Putamen (tissue), 1 donor: ENCODE measurements around the gene RGS9.
"Not testable (repeated sequence)": the region's sequence is repeated elsewhere in the genome, so short reads cannot be mapped to it uniquely, and the experiment has no call there.

Source experiments
- DNase-seq: peaks from one replicate; pipeline ENCODE4 v3.0.0-alpha.2; 2016; ENCODE audit warnings: low spot score

RGS9 gene

DNA sequence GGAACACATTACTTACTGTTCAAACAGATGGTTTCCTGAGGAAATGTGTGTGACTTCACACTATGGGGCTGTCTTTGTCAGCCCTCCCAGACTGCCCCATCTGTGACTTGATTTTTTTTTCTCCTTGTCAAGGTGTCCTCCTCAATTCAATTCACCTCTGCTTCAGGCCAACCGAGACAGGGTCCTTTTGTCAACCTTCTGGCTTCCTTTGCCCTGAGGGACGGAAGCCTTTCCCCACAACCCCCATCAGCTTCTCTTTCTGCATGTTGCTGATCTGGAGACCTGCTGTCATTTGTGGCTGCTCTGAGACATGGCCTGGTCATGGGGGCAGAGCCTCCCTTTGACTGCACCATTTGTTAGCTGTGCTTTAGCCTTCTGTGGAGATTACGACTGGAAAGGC, 21.3 kb upstream of the RGS9 start:
- DNase-seq: no peak

- not testable (repeated sequence) for DNase-seq
Observed at GRCh38 chr17:65116515-65116914, 20.7 kb upstream of the RGS9 start.

DNA sequence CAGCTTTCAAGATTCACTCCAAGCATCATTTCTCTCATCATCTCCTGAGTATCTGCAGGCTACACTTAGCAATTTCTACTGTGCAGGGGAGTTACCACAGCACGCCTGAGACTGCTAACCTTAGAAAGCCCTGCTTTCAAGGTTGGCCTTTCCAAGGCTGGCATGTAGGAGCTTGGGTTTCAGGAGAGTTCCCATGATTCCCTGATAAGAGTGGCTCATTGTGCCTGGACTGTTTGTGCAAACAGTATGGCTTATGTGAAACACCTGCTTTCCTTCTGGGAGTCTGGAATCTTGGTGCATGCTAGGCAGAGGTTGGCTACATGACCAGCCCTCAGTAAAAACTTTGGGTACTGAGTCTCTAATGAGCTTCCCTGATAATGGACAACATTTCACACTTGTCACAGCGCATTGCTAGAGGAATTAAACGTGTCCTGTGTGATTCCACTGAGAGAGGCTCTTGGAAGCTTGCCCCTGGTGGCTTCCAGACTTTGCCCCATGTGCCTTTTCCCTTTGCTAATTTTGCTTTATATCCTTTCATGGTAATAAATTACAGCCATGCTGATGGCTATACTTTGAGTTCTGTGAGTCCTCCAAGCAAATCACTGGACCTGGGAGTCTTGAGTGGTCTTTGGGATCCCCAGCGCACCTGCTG, 19.7 kb upstream of the RGS9 start:
- no peak for DNase-seq

GRCh38 chr17:65121368-65121767, 15.8 kb upstream of the RGS9 start:
- no peak for DNase-seq

- no peak for DNase-seq
Observed at GRCh38 chr17:65121916-65122806, 15.0 kb upstream of the RGS9 start.

DNA sequence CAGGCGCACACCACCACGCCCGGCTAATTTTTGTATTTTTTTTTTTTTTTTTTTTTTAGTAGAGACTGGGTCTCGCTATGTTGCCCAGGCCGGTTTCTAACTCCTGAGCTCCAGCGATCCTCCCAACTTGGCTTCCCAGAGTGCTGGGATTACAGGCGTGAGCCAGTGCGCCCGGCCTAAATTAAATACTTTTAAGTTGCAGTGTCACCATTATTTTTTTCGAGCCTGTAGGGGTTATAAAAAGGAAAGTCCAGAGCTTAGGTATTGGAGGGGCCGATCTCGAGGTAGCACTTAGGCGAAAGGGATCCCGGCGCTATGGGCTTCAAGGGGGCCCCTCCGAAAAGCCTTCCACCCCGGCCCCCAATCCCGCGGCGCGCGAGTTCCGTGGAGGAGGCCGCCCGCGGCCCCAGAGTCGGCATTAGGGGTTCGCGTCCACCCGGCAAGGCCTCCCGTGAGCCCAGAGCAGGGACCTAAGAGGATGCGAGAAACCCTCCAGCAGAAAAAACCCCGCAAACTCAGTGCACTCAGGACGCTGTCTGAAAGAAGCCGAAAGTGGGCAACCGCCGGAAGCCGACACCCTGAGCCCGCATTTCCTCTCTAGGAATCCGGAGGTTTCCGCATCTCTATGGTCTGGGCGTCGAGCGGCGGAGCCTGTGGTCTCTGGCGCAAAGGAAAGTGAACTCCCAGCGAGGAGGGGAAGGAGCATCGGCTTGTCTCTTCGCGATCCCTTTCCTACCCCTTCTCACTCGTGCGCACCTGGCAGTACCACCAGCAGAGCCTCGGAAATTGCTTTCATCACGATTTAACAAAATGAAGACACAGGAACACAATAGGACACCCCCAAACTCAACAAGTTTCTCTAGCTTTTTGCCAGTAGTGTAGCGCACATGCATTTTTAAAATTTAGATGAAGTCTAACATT, 14.1 kb upstream of the RGS9 start:
- peak; percentile 84 for DNase-seq

- DNase-seq: no peak
Observed at GRCh38 chr17:65123757-65124675, 13.2 kb upstream of the RGS9 start.

DNA sequence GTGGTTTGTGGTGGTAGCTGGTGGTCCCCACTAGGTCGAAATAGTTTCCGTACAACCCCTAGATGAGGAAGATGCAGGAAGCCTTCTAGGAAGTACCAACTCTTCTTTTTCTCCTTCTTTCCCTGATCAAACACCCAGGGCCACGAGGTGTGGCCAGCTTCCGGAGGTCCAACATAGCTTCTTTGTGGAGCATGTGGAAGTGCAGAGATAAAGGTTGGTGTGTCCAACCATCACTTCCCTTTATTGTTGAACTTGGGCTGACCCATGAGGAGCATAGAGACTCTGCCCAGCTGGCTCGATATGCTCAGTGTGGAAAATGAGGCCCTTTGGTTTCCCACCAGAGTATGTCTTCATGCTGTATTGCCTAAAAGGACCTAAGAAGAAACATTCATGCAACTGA, 6.3 kb upstream of the RGS9 start:
- no peak for DNase-seq

DNA sequence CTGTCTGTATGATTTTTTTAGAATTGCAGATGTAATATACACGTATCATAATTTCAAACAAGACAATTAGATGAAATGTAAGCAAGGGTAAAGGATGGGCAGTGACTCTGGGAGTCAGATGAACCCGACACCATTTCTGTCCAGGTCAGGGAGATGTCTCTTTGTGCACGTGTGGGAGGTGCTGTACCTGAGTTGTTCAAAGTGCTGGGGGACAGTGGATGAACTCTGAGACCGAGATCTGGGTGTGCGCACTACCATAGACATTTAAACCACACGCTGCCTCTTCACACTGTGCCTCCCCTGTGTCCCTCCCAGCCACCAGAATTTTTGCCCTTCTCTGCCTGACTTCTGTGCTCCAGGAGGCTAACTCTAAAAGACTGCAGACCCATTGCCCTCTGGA, 5.9 kb upstream of the RGS9 start:
- DNase-seq: no peak

- no peak for DNase-seq
Observed at GRCh38 chr17:65131946-65132345, 5.2 kb upstream of the RGS9 start.

- no peak for DNase-seq
Observed at GRCh38 chr17:65134035-65134434, 3.1 kb upstream of the RGS9 start.

GRCh38 chr17:65139101-65139764, 2.1 kb downstream of the RGS9 start:
- DNase-seq: no peak

- DNase-seq: no peak
Observed at GRCh38 chr17:65142247-65142646, 5.1 kb downstream of the RGS9 start.

DNA sequence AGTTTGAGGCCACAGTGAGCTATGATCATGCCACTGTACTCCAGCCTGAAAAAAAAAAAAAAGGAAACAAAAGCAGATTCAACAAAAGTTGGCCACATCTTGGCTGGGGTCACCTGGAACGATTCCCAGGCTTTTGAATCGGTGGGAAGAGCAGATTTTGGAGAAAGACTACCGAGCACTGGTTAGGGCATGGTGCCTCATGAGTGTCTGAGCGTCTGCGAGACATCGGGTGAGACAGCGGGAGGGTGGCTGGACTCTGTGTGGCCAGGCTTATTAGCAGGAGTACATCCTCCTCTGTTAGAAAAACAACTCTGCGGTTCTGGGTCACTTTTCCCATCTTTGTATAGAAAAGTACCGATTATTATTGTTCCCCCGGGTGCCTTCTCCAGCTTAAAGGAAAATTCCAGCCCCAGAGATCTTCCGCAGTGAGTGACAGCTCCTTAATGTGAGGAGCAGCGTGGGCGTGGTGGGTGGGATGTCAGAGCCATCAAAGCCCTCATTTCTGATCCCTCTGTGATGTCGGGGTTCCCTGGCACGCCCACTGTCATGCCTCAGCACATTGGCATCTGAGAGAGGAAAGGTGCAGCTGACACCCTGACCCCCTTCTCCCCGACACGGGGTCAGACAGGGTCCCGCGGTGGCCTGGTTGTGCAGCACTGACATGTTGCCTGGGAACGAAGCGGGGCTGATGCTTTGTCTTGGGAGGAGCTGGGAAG, 6.9 kb downstream of the RGS9 start:
- DNase-seq: peak; percentile 88

GRCh38 chr17:65145743-65146142, 8.6 kb downstream of the RGS9 start:
- peak; percentile 74 for DNase-seq

DNA sequence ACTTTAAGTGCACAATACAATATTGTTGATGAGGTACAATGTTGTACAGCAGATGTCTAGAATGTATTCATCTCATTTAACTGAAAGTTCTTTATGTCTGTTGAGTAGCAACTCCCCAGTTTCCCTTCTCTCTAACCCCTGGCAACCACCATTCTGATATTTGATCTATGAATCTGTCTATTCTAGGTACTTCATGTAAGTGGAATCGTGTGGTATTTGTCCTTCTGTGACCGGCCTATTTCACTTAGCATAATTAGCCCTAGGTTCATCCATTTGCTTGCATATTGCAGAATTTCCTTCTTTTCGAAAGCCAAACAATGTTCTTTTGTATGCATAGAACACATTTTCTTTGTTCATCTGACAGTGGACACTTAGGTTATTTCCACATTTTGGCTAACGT, 10.8 kb downstream of the RGS9 start:
- DNase-seq: no peak

DNA sequence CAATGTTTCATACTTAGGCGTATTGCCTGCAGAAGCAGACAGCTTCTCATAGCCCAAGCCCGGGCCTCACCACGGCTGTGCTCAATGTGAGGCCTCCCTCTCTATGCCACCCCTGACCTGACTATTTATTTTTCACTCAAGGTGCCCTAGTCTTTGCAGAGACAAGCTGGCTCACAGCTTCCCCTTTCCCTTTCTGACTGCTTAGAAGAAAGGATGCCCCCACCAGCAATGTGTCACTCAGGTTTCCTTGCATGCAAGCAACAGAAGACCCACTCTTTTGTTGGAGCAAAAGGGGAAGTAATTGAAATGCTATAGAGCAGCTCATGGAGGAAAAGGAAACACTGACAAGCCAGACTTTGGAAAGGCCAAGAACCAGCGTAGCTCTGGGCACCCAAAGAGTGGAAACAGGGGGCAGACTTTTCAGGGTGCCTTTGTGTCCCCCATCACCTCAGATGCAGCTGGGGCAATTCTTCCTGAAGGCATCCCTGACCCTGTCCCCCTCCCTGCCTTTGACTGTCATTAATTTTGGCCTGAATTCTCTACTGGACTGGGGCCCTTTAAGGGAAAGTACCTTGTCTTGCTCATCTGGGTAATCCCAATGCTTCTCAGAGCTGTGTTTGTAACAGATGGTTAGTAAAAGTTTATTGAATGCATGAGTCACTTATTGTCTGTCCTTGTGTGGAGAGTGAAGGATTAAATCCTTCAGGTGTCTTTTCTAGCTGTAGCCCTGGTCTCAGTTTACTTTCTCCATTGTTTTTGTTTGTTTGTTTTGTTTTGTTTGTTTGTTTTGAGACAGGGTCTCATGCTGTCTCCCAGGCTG, 17.8 kb downstream of the RGS9 start:
- no peak for DNase-seq

DNA sequence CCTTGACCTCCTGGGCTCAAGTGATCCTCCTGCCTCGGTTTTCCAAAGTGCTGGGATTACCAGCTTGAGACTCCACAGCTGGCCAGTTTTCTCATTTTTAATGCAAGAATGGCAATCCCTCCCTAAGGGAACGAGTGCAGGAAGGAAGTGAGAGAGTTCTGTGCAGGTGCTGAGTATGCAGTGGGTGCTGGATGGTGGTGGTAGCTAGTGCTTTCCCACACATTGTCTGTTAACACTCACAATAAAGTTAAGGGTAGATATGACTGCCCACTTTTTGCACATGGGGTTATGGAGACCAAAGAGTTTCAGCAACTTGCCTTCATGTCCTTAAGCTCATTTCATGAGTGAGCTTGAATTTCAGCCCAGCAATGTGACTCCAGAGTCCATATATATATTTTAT, 18.5 kb downstream of the RGS9 start:
- no peak for DNase-seq

DNA sequence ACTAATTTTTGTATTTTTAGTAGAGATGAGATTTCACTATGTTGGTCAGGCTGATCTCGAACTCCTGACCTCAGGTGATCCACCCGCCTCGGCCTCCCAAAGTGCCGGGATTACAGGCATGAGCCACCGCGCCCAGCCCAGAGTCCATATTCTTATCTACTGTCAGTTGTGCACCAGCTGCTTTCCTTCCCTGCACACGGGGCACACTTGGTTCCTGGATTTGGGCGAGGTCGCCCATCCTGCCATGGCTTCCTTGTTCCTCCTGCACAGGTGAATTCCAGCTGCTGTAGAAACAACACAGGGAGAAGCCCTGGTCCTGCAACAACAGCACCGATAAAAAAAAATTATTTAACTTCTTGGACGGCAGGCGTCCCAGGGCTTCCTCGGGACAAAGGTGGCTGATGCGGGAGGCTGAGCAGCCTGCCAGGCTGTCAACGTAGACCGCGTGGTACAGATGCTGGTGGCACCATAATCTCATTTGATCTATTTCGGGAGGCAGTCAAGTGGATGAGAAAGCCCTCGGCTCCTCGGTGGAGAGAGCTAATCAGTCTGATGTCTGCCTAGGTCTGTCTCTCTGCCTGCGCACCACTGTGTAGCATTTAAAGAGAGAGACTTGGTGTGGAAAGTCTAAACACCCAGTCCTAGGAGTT, 19.1 kb downstream of the RGS9 start:
- no peak for DNase-seq
